ENCODE results near the gene SLC24A4. TPM values are rescaled to one million over a fixed set of nuclear protein-coding genes. Genes with fewer than 3 reads are reported as not detected.
A peak's percentile ranks its signal among the peaks of the same experiment; 100 is the strongest.

SLC24A4 gene
- total and polyA plus RNA-seq, 2 of the 4 experiments (the other 2 are of a cell fraction), result not detected

GRCh38 chr14:92516344-92516965 lies 193.5 kb downstream of the SLC24A4 start (continued):
- TF ChIP-seq MXI1 (IDR thresholded peaks at IDR 0.05; ENCODE audit: borderline replicate concordance, low read depth, low read length), result no peak
- no peak for TF ChIP-seq RAD21 (IDR thresholded peaks at IDR 0.05; ENCODE audit: low read length)

- peaks cover 34 to 86% of the 10 kb centered on the region in 2 experiments for H3K79me1 ChIP-seq (ENCODE audit: low read depth in 1 of 2, low read length in 2 of 2)
- H3K4me2 ChIP-seq (ENCODE audit: low read depth, low read length), result no peak overlapping the region
- no peak overlapping the region for H2BK20ac ChIP-seq (ENCODE audit: low read depth, low read length)
- no peak for TF ChIP-seq RFX5 (IDR thresholded peaks at IDR 0.05; ENCODE audit: low read depth, low read length)
- no peak for TF ChIP-seq ELK1 (IDR thresholded peaks at IDR 0.05; ENCODE audit: borderline replicate concordance, low read depth, low read length)
- no peak for TF ChIP-seq USF2 (IDR thresholded peaks at IDR 0.05; ENCODE audit: low read depth, low read length)
- TF ChIP-seq CTCF (conservative IDR thresholded peaks at IDR 0.05; ENCODE audit: low read depth, low read length), result no peak
- H4K20me1 ChIP-seq (ENCODE audit: insufficient read depth, low read length), result peaks cover 18% of the 10 kb centered on the region
- no peak overlapping the region for H4K5ac ChIP-seq (ENCODE audit: low read depth, low read length)
- BruUV-seq (replicated peaks), result no TSS peak
- ChIA-PET POLR2A (ENCODE audit: unreplicated experiment) (no interaction called here), CTCF (no interaction called here)
- in situ Hi-C loops (cut with MboI; ENCODE audit: low sequenced_read_pairs), result no loop called here
- H3K4me3 ChIP-seq (ENCODE audit: insufficient read depth, low read depth, low read length), result no peak overlapping the region
- 100% methylated on average over 1 of the region's 5 CpGs; no CpG with 5 or more reads in 1 of the 2 experiments for WGBS, 2 experiments (ENCODE audit: extremely low coverage in 2 of 2, insufficient read length in 1 of 2)
- H2BK5ac ChIP-seq (ENCODE audit: low read depth, low read length, poor library complexity, severe bottlenecking), result no peak overlapping the region
- ATAC-seq (ENCODE audit: low read depth), result no peak
- intact Hi-C loops (cut with micrococcal nuclease), result loop anchor here (10.0 kb wide), 1 partner anchor 128 kb away; no protein-coding TSS in a partner anchor
- no peak overlapping the region for H3K9ac ChIP-seq (ENCODE audit: low read depth, low read length)
- no peak overlapping the region for H2AK9ac ChIP-seq (replicated peaks; ENCODE audit: low read depth, low read length, poor library complexity)
- no peak overlapping the region for H3K27ac ChIP-seq (ENCODE audit: insufficient read depth, low read length)
- no peak overlapping the region for H2BK15ac ChIP-seq (ENCODE audit: low read depth, low read length)
- H3K4me1 ChIP-seq (ENCODE audit: control insufficient read depth, insufficient read depth, low read length), result peaks cover 7% of the 10 kb centered on the region; the same call in 1 of the 2 replicates
- H2AK5ac ChIP-seq (ENCODE audit: low read depth, low read length), result no peak overlapping the region
- dilution Hi-C loops (cut with HindIII; ENCODE audit: low sequenced_read_pairs, unreplicated experiment), result no loop called here
- H3K9me1 ChIP-seq (ENCODE audit: insufficient read depth, low read length), result peaks cover 8% of the 10 kb centered on the region; the same call in 1 of the 2 replicates
- H4K8ac ChIP-seq (ENCODE audit: low read depth in 2 of 2, low read length in 2 of 2), result no peak overlapping the region
- no peak overlapping the region for H3K56ac ChIP-seq (ENCODE audit: extremely low read depth, insufficient read depth, low read length)
- no peaks in the 10 kb centered on the region for H3K9me3 ChIP-seq (ENCODE audit: control insufficient read depth, insufficient read depth, low read length)
- H3K4ac ChIP-seq (ENCODE audit: low read depth, low read length), result peak overlapping the region; percentile 5; the same call in 1 of the 2 replicates
- H2BK120ac ChIP-seq (ENCODE audit: low read depth, low read length), result no peak overlapping the region
- no peak for DNase-seq
- no peak overlapping the region for H3K18ac ChIP-seq (ENCODE audit: low read depth, low read length)
- no peak overlapping the region for H3K23ac ChIP-seq (ENCODE audit: low read depth, low read length)
- H3K14ac ChIP-seq (replicated peaks; ENCODE audit: low read depth, low read length), result no peak overlapping the region
- H4K91ac ChIP-seq (ENCODE audit: insufficient read depth, low read depth, low read length), result no peak overlapping the region
- H2AFZ ChIP-seq (replicated peaks; ENCODE audit: low read length, poor library complexity), result no peak overlapping the region
- H3K27me3 ChIP-seq (ENCODE audit: control insufficient read depth, insufficient read depth, low read length), result no peaks in the 10 kb centered on the region
- H3K36me3 ChIP-seq (ENCODE audit: control insufficient read depth, insufficient read depth, low read length), result no peaks in the 10 kb centered on the region
Measured at GRCh38 chr14:92516966-92517506, 194.1 kb downstream of the SLC24A4 start.

All from IMR-90 (cell line).